Myocyte (in vitro differentiated cells): ENCODE measurements around the gene TMEM33. TPM values are rescaled to one million over a fixed set of nuclear protein-coding genes. Genes with fewer than 3 reads are reported as not detected.

ENCODE experiments used
- DNase-seq: peaks from one replicate; pipeline ENCODE4 v3.0.0-alpha.2; 2012; ENCODE audit warnings: low read depth
- total RNA-seq: library from RNA; depleted of rRNA; stranded (reverse); fragments of >200 nt; gene quantifications from 2 replicates; pipeline ENCODE4 v1.2.3, GENCODE V29; 2014

TMEM33 gene
- total RNA-seq, 1 donor from 2014 or later, result 63.5 TPM

GRCh38 chr4:41994461-41994985, 59.3 kb downstream of the TMEM33 start:
- no peak for DNase-seq

- DNase-seq, result no peak
Observed at GRCh38 chr4:41998019-41998418, 62.8 kb downstream of the TMEM33 start.

GRCh38 chr4:41999321-41999720, 64.1 kb downstream of the TMEM33 start:
- no peak for DNase-seq

GRCh38 chr4:42008011-42008786, 73.0 kb downstream of the TMEM33 start:
- no peak for DNase-seq

Other genes with a start within 250 kb of the TMEM33 start
- gene PHOX2B, start 186.7 kb upstream of the TMEM33 start, total RNA-seq, result not detected in 2 replicates
- gene DCAF4L1, start 46.3 kb downstream of the TMEM33 start, total RNA-seq, result 0.32 and 0.42 TPM in 2 replicates
- gene SLC30A9, start 55.1 kb downstream of the TMEM33 start, total RNA-seq, result 65.9 and 72.4 TPM in 2 replicates
- not detected in 2 replicates for gene BEND4, start 217.2 kb downstream of the TMEM33 start, total RNA-seq